ENCODE data around the gene NUBP2. TPM values are rescaled to one million over a fixed set of nuclear protein-coding genes. Genes with fewer than 3 reads are reported as not detected.

NUBP2 gene, protein sequence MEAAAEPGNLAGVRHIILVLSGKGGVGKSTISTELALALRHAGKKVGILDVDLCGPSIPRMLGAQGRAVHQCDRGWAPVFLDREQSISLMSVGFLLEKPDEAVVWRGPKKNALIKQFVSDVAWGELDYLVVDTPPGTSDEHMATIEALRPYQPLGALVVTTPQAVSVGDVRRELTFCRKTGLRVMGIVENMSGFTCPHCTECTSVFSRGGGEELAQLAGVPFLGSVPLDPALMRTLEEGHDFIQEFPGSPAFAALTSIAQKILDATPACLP
- polyA plus RNA-seq (2012; ENCODE audit: insufficient read length, low read depth) = 104 TPM

DNA sequence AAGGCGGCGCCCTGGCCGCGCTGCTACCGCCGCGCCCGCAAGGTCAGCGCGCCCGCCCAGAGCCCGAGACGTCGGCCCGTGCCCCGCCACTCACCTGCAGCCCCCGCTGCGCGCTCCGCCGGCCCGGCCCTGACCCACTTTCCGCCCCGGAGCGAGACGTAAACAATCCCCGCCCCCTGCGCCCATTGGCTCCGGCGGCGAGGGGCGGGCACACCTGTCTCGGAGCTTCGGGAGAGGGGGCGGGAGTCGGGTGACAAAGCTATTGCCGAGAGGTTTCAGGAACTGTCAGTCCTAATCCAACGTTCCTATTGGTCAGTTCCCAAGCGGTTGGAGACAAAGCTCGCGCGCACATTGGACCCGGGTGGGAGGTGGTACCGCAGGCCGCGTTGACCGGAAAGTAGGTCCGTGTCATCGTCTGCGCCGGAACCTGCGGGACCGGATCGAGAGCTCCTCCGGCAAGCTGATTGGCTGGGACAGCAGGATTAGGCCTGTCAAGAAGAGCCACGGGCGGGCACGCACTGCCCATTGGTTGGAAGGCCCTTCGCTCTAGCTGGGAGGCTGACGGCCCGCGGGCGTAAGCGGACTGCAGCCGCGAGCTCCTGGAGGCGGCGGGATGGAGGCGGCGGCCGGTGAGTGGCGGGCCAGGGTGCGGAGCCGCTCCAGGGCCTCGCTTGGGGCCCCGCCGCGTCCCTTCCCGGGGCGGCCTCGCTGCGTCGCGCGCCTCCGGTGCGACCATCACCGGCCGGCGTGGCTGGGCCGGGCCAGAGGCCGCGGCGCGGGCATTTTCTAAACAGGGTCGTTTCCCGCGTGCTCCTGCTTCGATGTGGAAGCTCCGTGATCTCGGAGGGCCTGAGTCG is at the start of gene NUBP2, which contains the start of gene SPSB3:
Gene NUBP2 (plus strand): TSS at position 553 of the 857 bp plus-strand sequence. CDS start 61 bp downstream, at position 614.
Gene SPSB3 (minus strand): TSS at position 164 of the 857 bp plus-strand sequence. CDS start 1,088 bp downstream, outside the sequence.
- TF ChIP-seq FOXP2 (optimal IDR thresholded peaks at IDR 0.05; ENCODE audit: borderline replicate concordance, extremely low read depth, extremely low read length, insufficient read depth) = no peak
- peak; percentile 36; the same call in 1 of the 2 replicates for TF ChIP-seq POLR2AphosphoS5 (IDR thresholded peaks at IDR 0.05; ENCODE audit: low read depth, low read length)
- TF ChIP-seq TAF1 (IDR thresholded peaks at IDR 0.05; ENCODE audit: borderline replicate concordance, insufficient read depth, low read length) = no peak
- TF ChIP-seq, protein P1, sequence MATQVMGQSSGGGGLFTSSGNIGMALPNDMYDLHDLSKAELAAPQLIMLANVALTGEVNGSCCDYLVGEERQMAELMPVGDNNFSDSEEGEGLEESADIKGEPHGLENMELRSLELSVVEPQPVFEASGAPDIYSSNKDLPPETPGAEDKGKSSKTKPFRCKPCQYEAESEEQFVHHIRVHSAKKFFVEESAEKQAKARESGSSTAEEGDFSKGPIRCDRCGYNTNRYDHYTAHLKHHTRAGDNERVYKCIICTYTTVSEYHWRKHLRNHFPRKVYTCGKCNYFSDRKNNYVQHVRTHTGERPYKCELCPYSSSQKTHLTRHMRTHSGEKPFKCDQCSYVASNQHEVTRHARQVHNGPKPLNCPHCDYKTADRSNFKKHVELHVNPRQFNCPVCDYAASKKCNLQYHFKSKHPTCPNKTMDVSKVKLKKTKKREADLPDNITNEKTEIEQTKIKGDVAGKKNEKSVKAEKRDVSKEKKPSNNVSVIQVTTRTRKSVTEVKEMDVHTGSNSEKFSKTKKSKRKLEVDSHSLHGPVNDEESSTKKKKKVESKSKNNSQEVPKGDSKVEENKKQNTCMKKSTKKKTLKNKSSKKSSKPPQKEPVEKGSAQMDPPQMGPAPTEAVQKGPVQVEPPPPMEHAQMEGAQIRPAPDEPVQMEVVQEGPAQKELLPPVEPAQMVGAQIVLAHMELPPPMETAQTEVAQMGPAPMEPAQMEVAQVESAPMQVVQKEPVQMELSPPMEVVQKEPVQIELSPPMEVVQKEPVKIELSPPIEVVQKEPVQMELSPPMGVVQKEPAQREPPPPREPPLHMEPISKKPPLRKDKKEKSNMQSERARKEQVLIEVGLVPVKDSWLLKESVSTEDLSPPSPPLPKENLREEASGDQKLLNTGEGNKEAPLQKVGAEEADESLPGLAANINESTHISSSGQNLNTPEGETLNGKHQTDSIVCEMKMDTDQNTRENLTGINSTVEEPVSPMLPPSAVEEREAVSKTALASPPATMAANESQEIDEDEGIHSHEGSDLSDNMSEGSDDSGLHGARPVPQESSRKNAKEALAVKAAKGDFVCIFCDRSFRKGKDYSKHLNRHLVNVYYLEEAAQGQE (IDR thresholded peaks at IDR 0.05; ENCODE audit: insufficient read depth in 1 of 2, low read depth in 2 of 2, low read length in 2 of 2) = no peak
- peak; percentile 80; the same call in 1 of the 2 replicates for TF ChIP-seq SIN3A (IDR thresholded peaks at IDR 0.05; ENCODE audit: borderline replicate concordance, insufficient read depth, low read length)

DNA sequence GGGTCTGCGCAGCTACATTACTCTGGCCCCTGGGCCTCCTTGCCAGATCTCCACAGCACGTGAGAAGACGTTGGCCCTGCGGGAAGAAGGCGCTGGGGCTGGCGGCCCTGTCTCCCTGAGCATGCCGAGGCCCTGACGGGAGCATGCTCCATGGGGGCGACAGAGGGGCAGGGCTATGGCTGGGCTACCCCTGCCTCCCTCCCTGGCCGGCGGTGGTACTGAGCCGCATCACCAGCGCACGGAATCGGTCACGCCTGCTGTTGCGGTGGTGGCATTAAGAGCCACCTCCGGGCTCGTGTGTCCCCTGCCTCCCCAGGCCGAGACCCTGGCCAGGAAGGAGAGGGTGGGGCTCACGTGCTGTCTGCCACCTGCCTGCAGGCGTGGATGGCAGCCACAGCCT is 48.6 kb upstream of the NUBP2 start:
- no peak for TF ChIP-seq SIN3A (IDR thresholded peaks at IDR 0.05; ENCODE audit: borderline replicate concordance, insufficient read depth, low read length)
- no peak for TF ChIP-seq FOXP2 (optimal IDR thresholded peaks at IDR 0.05; ENCODE audit: borderline replicate concordance, extremely low read depth, extremely low read length, insufficient read depth)
- TF ChIP-seq, protein P1 (IDR thresholded peaks at IDR 0.05; ENCODE audit: insufficient read depth in 1 of 2, low read depth in 2 of 2, low read length in 2 of 2) = no peak
- no peak for TF ChIP-seq POLR2AphosphoS5 (IDR thresholded peaks at IDR 0.05; ENCODE audit: low read depth, low read length)
- no peak for TF ChIP-seq TAF1 (IDR thresholded peaks at IDR 0.05; ENCODE audit: borderline replicate concordance, insufficient read depth, low read length)

DNA sequence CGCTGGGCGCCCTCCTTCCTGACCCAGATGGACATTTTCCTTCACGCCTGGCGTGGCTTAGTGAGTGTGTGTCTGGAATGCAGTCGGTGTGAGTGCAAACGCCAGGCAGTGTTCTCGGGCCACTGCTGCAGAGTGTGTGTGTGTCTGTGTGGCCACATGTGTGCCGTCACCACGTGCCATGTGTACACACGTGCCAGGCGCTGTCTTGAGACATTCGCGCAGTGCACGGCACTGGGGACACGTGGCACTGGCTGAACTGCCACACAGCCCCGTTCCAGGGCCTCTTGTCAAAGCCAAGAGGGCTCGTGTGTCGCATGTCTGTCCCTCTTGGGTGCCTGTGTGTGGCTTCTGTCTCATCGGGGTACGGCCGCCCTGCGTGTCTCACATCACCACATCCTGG is 47.9 kb upstream of the NUBP2 start:
- TF ChIP-seq TAF1 (IDR thresholded peaks at IDR 0.05; ENCODE audit: borderline replicate concordance, insufficient read depth, low read length) = no peak
- no peak for TF ChIP-seq FOXP2 (optimal IDR thresholded peaks at IDR 0.05; ENCODE audit: borderline replicate concordance, extremely low read depth, extremely low read length, insufficient read depth)
- TF ChIP-seq, protein P1 (IDR thresholded peaks at IDR 0.05; ENCODE audit: insufficient read depth in 1 of 2, low read depth in 2 of 2, low read length in 2 of 2) = no peak
- no peak for TF ChIP-seq SIN3A (IDR thresholded peaks at IDR 0.05; ENCODE audit: borderline replicate concordance, insufficient read depth, low read length)
- no peak for TF ChIP-seq POLR2AphosphoS5 (IDR thresholded peaks at IDR 0.05; ENCODE audit: low read depth, low read length)

DNA sequence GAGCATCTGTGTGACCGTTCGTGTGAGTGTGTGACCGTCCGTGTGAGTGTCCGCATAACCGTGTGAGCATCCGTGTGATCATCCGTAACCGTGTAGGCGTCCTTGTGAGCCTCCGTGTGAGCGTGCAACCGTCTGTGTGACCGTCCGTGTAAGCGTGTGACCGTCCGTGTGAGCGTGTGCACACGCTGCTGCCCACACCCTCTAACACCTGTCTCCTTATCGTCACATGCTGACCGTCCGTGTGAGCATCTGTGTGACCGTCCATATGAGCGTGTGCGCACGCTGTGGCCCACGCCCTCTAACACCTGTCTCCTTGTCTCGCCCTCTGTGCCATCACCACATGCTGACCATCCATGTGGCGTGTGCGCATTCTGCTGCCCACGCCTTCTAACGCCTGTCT is 42.5 kb upstream of the NUBP2 start:
- TF ChIP-seq SIN3A (IDR thresholded peaks at IDR 0.05; ENCODE audit: borderline replicate concordance, insufficient read depth, low read length) = no peak

DNA sequence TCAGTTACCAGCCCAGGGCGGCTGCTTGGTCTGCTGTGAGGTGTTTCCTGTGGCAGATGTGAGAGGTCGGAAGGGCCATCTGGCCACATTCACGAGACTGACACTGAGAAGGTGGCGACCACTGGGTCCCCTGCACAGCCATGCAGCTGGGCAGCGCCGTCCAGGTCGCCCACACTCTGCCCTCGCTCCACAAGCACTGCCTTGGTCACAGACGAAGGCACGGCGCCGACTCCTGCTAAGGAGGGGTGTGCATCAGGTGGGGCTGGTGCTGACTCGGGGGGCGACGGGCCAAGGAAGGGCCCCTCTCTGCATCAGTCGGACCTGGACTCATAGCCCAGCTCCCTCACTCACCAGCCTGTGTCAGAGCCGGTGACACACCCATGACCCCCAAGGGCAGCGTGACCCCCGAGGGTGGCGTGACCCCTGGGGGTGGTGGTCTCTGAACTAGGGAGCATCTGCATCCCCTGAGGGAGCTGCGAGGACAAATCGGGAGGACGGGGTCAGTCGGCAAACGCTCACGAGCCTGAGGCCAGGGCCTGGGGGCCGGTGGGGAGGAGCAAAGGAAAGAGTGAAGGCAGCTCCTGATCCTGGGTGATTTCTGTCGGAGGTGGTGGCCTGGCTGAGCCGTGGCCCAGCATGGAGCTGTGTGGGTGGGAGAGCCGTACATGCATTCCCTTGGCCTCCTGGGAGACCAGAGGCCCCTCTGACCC is 41.8 kb upstream of the NUBP2 start:
- TF ChIP-seq FOXP2 (optimal IDR thresholded peaks at IDR 0.05; ENCODE audit: borderline replicate concordance, extremely low read depth, extremely low read length, insufficient read depth) = no peak
- TF ChIP-seq TAF1 (IDR thresholded peaks at IDR 0.05; ENCODE audit: borderline replicate concordance, insufficient read depth, low read length) = no peak
- no peak for TF ChIP-seq POLR2AphosphoS5 (IDR thresholded peaks at IDR 0.05; ENCODE audit: low read depth, low read length)
- TF ChIP-seq, protein P1 (IDR thresholded peaks at IDR 0.05; ENCODE audit: insufficient read depth in 1 of 2, low read depth in 2 of 2, low read length in 2 of 2) = no peak
- TF ChIP-seq SIN3A (IDR thresholded peaks at IDR 0.05; ENCODE audit: borderline replicate concordance, insufficient read depth, low read length) = no peak

Measured in PFSK-1 (cell line).